Measurements from ENCODE around the gene CCDC70.
"Not testable (repeated sequence)": the region's sequence is repeated elsewhere in the genome, so short reads cannot be mapped to it uniquely, and the experiment has no call there.

CCDC70 gene

DNA sequence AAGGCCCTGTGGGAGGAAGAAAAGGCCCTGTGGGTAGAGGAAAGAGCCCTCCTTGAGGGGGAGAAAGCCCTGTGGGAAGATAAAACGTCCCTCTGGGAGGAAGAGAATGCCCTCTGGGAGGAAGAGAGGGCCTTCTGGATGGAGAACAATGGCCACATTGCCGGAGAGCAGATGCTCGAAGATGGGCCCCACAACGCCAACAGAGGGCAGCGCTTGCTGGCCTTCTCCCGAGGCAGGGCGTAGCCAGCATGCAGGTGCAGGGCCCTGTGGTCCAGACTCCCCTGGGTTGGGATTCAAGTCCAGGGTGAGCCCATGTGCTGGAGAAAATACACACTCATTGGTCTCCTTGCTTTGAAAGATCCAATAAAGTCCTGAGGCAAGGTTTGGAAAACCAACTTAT lies 4.1 kb downstream of the CCDC70 start:
- no peak for DNase-seq

DNA sequence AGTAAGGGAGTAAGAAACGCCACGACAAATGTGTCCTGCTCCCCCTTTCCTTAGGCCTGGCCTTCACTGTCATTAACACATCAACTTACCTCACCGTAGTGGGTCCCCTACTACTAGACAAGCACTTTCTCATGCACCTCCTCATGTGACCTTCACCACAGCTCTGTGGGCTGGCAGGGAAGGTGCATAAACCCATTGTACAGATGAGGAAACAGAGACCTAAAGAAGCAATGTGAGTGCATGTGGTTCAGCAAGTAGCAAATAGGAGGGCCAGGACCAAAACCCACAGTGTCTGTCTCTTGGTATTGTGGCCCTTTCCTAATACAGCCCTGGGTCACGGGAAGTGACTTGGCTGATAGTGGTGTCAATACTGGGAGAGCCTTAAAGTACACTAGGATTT lies 5.3 kb downstream of the CCDC70 start:
- DNase-seq, result no peak

DNA sequence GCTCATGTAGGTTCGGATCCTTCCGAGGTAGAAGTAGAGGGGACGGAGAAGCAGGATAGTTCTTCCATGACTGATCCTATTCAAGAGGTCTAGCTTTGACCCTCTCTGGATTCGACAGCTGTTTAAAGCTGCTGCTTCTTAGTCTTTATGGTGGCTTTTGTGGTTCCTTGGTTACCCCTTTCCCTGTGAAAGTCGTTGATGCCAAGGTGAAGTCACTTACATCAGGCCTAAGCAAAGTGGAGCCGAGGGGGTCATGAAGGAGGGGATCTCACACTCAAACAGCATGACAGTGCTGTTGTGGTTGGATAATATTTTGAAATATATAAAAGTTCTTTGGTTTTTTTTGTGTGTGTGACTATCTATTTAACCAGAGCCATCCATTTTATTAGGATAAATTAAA lies 8.1 kb downstream of the CCDC70 start:
- no peak for DNase-seq

DNA sequence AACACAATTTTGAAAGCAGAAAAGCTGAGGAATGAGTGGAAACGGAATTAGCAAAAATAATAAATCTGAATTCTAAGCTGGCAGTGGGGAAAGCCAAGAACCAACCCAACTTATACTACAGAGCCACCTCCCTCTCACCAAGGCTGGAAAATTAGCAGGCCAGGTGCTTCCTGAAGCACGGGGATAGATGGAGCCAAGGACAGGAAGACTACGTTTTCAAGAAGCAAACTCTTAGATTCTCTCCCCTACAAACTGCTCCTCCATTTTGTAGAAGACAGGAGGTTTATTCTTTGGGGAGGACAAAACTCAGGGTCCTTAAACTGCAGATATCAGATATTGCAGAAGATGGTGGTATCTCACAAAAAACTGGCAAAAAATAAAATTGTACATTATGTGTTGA lies 8.8 kb downstream of the CCDC70 start:
- DNase-seq, result no peak

DNA sequence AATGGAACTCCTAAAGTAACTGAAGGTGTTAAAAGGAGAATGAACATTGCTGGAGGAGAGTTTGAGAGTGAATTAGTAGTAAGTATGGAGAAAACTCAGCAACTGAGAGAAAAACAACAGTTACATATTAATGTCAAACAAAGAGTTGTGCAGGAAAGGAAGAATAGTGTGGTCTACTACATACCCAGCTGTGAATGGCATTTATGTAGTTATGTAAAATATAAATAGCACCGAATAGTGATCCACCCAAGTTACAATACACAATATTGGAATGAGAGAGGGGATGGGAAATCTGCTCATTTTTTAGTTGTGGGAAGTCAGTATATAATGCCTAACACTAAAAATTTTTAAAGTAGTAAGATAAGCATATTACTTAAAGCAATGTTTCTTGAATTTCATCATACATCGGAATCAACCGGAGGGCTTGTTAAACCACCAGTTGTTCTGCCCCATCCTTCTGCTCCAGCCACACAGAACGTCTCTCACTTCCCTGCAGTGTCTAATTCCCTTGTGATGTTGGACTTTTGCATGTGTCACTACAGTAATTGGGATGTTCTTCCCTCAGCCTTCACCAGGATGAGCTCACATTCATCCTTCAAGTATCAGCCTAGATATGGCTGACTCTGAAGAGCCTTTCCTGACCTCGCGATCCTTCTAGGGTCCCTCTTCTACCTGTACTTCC lies 11.5 kb downstream of the CCDC70 start:
- no peak for DNase-seq

DNA sequence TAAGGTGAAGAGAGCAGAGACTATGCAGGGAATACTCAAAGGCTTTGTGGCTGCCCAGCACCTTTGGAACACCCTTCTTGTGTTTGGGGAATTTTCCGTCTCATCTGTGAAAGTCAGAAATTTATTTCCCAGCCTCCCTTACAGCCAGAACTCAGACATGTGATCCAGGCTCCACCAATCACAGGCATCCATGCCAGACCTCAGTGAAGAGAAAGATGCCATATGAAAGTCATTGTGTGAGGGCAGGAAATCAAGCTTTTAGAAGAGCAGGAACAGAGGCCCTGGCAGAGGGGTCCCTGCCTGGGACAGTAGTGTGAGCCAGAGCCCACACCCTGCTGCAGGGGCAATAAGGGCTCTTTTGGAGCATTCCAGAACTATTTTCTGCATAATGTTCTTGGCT lies 12.1 kb downstream of the CCDC70 start:
- no peak for DNase-seq

DNA sequence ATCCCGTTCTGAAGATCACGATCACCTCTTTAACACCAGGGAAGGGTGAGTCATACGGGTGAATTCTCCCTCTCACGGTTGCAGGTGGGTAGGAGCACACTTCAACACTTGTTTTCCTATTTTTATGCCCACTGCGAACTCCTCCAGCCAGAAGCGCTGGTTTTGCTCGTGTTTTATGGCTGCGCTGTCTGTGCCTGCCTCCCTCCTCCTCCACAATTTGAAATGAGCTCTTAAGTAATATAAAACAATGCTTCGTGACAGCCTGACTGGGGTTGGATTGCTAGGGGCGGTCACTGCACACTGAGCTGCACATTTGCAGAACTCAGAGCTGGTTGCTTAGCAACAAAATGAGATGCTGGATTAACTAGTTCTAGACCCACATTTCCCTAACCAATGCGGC lies 12.9 kb downstream of the CCDC70 start:
- no peak for DNase-seq

DNA sequence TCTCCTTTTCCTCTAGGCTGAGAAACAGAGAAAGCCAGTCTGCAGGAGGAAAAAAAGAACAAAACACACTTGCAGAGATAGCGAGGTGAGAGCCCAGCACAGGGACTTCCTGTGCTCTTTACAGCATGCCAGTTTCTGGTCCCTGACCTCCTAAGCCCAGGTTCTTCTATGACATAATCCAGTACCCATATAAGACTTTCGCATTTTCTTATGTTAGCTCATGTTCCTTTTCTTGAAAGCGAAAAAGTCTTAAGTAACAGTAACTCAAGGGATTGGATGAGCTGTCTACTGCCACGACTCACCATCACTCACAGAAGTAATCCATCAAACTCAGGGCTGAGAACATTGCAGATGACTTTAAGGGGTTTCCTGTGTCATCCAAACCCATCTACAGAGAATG lies 17.4 kb downstream of the CCDC70 start:
- no peak for DNase-seq

DNA sequence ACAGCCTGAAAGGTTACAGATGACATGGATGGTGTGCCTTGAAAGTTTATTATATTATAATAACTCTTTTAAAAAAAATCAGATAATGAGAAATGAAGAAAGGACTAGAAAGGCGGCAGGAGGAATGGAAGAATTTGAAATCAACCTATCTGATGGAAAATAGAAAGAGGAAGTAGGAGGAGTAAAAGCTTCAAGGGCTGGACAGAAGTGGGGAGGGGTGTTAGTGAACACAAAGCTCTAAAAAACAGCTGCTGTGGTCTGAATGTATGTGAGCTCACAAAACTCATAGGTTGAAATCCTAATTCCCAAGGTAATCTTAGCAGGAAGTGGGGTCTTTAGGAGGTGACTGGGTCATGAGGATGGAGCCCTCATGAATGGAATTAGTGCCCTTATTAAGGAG lies 19.5 kb downstream of the CCDC70 start:
- no peak for DNase-seq

DNA sequence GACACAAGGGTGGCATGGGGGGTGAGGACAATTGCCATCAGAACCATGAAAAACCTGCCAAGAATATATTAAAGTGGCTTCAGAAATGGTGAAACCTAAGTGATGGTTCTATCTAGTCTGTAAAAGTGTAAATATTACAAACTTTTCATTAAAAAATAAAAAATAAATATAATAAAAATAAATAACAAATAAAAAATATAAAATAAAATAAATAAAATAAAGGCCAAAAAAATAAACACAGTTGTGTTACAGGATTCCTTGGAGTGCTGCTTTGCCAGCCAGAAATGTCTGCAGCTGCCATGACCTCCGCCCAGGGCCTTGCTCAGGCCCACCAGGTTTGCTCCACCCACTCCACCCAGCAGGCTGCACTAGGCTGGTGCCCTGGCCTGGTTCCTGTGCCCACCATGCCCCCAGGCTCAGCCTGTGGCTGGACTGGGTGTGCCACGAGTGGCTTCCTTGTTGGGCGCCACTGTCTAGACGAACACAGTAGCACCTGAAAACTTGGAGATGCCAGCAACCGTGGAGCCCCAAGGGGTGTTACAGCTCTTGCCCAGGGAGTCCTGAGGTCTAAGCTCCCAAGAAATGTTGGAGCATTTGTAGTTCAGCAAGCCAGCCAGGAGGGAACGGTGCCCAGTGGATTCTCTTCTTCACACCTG lies 20.9 kb downstream of the CCDC70 start:
- DNase-seq, result no peak

DNA sequence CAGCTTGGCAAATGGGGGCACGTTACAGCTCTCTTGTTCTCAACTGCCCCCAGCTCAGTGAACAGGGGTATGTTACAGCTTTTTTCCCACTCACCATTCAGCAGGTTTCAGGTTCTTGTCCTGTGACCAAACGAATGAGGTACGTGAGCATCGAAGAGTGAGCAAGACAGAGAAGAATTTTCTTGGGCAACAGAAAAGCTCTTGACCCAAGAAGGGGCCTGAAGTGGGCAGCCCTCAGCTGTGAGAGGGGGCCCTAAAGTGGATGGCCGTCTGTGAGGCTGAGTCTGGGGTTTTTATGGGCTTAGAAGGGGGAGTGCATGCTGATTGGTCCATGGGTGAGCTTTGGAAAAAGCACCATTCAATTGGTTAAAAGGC lies 21.4 kb downstream of the CCDC70 start:
- no peak for DNase-seq

DNA sequence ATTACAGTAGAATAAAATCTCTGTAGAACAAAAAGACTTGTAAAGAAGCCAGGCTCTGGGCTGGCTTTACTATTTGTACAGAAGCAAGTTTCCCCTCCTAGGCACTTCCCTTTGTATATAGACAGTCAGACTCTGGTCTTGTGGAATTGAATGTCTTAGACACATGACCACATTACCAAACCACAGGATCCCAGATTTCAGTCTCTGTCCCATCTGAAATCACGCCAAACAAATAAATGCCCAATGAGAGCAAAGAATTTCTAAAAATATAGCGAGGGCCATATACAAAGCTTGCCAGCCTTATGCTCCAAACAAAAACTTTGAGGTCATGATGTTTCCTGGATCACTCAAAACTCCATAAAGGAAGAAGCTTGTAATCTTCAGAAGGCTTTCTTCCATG lies 23.9 kb downstream of the CCDC70 start:
- peak; percentile 10 for DNase-seq

DNA sequence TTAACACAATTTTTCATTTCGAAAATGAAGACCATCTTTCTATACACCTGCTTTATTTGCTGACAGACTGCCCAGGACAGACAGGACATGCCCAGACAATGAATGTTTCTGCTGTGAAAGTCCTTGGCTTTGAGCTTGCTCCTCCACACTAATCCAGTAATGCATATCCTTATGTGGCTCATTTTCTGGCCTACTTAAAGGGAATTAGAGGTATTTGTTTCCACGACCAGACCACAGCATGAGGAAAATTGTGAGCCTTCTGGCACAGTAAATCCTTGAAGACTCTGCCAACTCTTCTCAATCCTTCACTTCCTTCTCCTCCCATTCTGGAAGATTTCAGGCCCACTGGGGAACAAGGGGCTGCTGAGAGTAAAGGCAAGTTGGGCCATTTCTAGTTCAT lies 25.7 kb downstream of the CCDC70 start:
- no peak for DNase-seq

DNA sequence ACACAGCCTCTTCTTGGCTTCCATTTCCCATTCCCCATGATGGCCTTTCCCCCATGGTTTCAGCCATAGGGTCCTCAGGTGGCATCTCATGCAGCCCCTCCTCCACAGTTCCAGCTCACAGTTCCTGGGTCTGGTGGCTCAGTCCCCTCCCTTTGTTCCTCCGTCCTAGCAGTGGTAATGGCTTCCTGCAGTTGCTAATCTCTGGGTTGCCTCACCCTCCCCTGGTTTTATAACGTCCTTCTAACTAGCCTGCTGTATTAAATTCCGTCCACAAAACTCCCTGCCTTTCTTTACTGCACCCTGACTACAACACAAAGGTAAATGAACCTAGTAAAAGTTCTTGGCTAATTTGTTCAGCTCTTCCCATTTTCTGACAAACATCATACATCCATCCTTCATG lies 30.9 kb downstream of the CCDC70 start:
- DNase-seq, result no peak

DNA sequence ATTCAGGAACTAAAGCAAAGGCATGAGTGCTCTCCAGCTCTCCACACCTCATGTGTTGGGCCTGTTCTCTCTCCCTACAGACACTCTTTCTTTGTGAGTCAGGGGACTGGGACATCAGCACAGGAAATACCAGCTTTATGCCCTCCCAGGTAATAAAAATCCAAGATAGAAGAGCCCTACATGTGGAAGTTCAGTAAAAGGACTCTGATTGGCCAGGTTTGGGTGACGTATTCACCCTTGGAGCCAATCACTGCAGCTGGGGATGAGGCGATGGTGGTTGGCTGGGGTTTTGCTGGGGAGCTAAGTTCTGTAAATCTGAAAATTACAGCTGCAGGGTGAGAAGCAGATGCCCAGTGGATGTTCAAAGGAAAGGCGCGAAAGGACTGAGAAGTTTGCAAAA lies 32.5 kb downstream of the CCDC70 start:
- no peak for DNase-seq

DNA sequence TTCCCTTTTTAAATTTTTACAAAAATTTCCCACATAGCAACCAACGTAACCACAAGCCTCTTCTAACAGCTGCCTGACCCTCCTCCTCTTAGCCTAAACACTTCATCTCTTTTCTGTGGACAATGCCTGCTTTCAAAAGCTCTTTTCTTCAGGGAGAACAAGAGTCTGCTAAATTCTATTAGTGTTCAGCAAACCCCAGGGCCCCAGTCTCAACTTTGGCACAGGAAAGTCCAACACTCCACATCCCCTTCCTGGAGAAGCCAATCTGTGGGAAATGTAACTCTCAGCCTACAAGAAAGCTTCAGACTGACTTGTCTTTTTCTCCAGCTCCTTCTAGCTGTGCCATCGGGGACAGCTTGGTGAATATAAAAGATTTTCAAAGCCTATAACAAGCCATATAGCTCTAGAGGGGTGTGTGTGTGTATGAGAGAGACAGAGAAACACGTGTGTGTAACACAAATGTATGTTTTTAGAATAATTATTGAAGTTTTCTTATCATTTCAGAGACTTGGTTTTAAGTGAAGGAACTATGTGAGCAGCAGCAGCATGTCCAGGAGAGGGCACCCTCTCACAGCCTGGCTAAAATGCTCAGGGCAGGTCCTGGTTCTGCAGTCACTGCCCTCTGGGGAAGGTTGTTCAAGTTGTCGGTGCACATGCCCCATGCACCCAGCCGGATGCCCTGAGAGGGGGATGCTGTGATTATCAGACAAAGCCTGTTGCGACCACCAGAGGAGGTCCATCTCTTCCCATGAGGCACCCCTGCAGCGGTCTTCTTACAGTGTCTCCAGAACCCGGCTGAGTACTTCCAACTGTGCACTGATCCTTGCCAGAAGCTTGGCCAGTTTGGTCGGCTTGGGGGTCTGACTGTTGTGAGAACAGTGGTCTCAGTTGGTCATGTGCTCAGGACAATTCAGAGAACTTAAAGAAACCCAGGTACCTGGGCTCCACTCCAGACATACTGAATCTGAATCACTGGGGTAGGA lies 34.4 kb downstream of the CCDC70 start:
- DNase-seq, result peak; percentile 41

DNA sequence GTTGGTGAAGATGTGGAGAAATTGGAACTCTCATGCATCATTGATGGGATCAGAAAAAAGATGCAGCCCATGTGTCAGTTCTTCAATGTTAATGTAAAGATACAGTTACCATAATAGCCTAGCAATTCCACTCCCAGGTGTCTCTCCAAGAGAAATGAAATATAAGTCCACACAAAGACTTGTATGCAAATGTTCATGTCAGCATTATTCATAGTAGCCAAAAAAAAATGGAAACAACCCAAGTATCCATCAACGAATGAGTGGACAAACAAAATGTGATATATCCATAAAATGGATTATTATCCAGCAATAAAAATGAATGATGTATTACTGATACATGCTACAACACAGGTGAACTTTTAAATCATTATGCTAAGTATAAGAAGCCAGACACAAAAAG lies 38.7 kb downstream of the CCDC70 start:
- DNase-seq, result no peak

DNA sequence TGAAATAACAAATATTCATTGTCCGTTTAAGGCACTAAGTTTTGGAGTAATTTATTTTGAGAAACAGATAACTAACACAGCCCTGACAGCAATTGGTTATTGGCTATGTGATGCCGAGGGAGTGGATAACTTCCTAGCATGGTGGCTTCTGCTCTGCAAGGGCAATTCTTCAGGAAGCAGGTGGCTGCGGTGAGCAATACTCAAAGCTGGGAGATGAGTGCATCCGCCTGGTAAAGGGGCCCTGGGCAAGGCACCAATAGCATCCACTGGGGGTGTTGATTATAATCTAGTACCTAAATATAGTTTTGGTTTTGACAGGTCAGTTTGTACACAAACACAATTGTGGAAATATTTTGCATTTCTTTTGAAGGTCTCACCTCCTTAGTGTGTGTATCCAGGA lies 41.0 kb downstream of the CCDC70 start:
- DNase-seq, result no peak

DNA sequence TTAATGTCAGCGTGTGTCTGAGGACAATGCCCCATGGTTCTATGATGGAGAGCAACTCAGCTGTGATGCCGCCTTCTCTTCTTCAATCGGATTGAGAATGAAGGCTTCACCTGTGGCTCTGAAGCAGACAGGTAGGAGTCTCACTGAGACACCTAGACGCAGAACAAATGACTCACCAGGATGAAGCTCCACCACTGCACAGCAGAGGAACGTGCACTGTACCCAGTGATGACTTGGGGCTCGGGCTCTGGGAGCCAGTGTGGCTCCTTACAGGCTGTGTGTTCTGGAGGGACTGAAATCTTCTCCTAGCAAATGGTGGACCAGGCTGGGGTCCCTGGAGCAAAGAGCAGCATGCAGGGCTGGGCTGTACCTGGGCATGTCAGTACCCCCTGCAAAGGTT lies 44.0 kb downstream of the CCDC70 start:
- DNase-seq, result no peak

DNA sequence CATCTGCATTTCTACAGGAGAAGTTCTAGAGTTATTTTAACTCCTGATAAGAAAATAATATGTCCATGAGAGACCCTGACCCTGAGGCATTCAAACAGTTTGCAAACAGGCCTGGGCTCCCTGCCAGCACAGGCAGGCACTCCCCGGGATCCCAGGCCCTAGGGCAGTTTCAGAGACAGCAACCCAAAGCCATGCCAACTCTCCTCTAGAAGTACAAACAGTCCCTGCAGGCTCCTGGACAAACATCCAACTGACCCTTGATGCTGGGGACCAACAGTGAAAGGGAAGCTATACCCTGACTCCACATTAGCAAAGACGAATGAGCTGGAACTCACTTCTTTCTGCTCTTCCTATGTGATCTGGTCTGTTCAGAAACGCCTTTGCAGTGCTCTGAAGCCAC lies 44.8 kb downstream of the CCDC70 start:
- no peak for DNase-seq

DNA sequence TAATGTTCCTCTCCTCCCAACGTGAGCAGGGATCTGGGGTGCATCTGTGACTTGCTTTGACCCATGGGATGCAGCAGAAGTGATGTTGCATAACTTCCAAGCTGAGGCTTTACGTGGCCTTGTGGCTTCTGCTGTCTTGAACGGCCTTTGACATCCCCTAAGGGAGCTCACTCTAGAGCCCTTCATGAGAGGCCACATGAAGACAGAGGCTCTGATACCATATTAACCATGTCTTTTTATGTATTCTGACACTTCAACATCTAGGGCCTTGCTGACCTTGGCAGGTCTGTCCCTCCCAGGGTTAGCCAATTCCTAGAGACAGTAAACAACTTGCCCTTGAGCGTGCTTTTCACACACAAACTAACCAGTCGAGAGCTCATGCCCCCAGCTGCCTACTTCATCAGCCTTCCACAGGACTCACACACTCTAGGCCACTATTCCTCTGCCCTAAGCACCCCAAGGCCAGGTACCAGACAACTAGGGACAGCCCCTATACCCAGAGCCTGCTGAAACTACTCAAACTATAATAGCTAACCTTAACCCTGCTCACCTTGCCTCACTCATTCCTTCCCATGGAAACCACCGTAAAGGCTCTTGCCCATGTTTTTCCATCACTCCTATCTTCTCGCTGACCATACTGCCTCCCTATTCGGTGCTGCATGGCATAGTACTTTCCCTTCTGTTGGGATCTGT lies 45.4 kb downstream of the CCDC70 start:
- DNase-seq, result no peak

DNA sequence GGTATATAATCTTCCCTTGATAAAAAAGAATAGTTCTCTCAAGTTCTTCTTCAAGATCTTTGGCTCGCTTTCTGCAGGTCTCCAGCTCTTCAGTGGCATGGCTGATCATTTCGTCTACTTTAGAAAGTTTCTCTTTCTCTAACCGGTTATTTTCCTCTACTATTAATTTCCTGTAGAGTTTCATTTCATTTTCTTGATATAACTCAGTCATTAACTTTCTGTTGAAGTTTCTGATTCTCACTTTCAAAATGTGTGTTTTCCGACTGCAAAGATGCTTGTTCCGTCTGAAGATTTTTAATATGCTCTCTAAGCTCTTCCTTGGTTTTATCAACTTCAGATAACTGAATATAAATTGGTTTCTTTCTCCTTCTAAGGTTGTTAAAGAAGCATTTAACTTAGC lies 47.5 kb downstream of the CCDC70 start:
- not testable (repeated sequence) for DNase-seq

DNA sequence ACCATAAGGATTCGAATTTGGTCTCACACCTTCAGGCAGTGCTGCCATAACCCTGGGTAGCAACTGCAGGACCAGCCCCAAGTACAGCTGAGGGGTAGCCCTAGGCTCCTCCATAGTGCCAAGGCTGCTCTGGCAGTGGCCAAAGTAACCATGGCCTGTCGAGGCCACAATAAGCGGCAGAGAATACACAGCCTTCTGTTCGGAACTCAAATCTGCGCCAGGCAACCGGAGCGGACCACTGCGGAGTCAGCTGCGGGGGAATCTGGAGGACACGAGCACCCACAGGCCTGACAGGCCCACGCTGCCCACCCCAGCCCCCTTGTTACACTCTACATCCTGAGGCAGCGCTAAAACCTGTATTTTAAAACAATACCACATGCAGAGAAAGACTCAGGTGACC lies 48.7 kb downstream of the CCDC70 start:
- no peak for DNase-seq

All from inflammatory macrophage treated with lipopolysaccharide for 4 hours (primary cell).